Large intestine (tissue), 3 donors: ENCODE data around the gene FNBP1. TPM values are rescaled to one million over a fixed set of nuclear protein-coding genes. Genes with fewer than 3 reads are reported as not detected.
"Not testable (repeated sequence)": the region's sequence is repeated elsewhere in the genome, so short reads cannot be mapped to it uniquely, and the experiment has no call there.

Experiments
- DNase-seq, 2 donors: peaks; one replicate each; pipeline versions ENCODE4 v3.0.0 to v3.0.0-alpha.2; 2013
- H3K27ac ChIP-seq: one replicate; pipeline ENCODE4 v1.5.1; 2013; ENCODE audit warnings: low read length
- H3K27me3 ChIP-seq: 2 replicates; pipeline ENCODE4 v1.6.1; 2013; ENCODE audit warnings: low read length; ENCODE audit not compliant: control insufficient read depth, insufficient read depth
- H3K36me3 ChIP-seq: 2 replicates; pipeline ENCODE4 v1.6.1; 2013; ENCODE audit warnings: low read length; ENCODE audit not compliant: control insufficient read depth, insufficient read depth
- H3K4me1 ChIP-seq: one replicate; pipeline ENCODE4 v1.6.1; 2013; ENCODE audit warnings: low read length; ENCODE audit not compliant: control insufficient read depth, insufficient read depth
- H3K4me3 ChIP-seq: one replicate; pipeline ENCODE4 v1.5.1; 2013; ENCODE audit warnings: low read length
- H3K9me3 ChIP-seq: one replicate; pipeline ENCODE4 v1.6.1; 2013; ENCODE audit warnings: mild to moderate bottlenecking, low read depth, low read length, moderate library complexity; ENCODE audit not compliant: control insufficient read depth
- WGBS: methylation state at CpG from one replicate; pipeline ENCODE4 v1.1.5; 2013; ENCODE audit warnings: low lambda C conversion rate; ENCODE audit not compliant: insufficient coverage; 5-methylcytosine and 5-hydroxymethylcytosine counted together
- polyA plus RNA-seq: library from polyadenylated mRNA; unstranded; fragments of 120-200 nt; gene quantifications from one replicate; pipeline ENCODE4 v1.2.1, GENCODE V29; 2013

Gene FNBP1
- polyA plus RNA-seq, 1 donor, result 25.1 TPM

DNA sequence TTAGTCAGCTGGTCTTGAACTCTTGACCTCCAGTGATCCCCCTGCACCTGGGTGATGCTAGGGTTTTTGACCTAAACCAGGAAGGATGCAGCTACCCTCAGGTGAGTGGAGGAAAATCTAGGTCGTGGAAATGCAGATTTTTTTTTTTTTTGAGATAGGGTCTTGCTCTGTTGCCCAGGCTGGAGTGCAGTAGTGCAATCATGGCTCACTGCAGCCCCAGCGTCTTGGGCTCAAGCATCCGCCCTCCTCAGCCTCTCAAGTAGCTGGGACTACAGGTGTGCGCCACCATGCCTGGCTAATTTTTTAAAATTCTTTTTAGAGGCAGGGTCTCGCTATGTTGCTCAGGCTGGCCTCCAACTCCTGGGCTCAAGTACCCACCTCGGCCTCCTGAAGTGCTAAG is 51.9 kb downstream of the FNBP1 start:
- DNase-seq, H3K27me3 ChIP-seq, H3K27ac ChIP-seq, H3K9me3 ChIP-seq, H3K4me3 ChIP-seq, H3K4me1 ChIP-seq, H3K36me3 ChIP-seq: not testable (repeated sequence)
- no CpG with 5 or more reads among the region's 6 CpGs for WGBS

DNA sequence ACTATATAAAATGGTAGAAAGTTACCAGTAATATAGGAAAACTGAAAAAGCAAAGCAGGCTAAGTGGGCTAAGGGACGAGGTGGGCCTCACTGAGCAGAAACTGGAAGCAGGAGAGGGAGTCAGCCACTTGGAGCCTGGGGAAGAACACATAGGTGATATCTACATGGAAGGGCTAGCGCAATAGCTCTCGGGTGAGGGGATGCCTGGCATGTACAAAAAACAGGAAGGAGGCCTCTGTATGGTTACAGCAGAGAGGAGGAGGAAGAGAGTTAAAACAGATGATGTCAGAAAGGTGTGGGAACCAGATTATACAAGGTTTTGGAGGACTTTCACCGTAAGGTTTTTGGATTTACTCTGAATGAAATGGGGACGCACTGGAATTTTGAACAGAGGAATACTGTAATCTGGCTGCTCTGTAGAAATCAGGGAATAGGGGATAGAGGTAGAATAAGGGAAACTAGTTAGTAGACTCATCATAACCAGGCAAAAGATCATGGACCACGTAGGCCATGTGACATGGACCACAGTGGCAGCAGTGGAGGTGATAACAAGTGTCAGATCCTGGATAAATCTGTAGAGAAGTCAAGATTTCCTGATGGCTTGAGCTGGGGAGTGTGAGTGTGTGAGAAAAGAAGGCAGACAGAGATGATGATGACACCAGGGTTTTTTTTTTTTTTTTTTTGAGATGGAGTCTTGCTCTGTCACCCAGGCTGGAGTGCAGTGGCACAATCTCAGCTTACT is 52.5 kb downstream of the FNBP1 start:
- no peaks in the 10 kb centered on the region for H3K27me3 ChIP-seq
- H3K4me1 ChIP-seq, result no peaks in the 10 kb centered on the region
- H3K4me3 ChIP-seq, result no peak overlapping the region
- no peaks in the 10 kb centered on the region for H3K9me3 ChIP-seq
- no peak overlapping the region for H3K27ac ChIP-seq
- no peaks in the 10 kb centered on the region for H3K36me3 ChIP-seq
- WGBS, result 50% methylated on average over 2 of the region's 6 CpGs
- no peak for DNase-seq

DNA sequence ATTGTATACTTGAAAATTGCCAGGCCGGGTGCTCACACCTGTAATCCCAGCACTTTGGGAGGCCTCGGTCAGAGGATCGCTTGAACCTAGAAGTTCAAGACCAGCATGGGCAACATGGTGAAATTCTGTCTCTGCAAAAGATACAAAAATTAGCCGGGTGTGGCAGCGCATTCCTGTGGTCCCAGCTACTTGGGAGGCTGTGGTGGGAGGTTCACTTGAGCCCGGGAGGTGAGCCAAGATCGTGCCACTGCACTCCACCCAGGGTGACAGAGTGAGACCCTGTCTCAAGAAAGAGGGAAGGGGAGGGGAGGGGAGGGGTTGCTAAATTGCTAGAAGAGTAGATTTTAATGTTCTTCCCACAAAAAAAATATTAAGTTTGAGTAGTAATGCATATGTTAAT is 53.2 kb downstream of the FNBP1 start:
- H3K4me3 ChIP-seq, result no peak overlapping the region
- no peaks in the 10 kb centered on the region for H3K9me3 ChIP-seq
- H3K27me3 ChIP-seq, result no peaks in the 10 kb centered on the region
- no peak overlapping the region for H3K27ac ChIP-seq
- no CpG with 5 or more reads among the region's 7 CpGs for WGBS
- H3K36me3 ChIP-seq, result peaks cover 2% of the 10 kb centered on the region
- DNase-seq, result no peak
- H3K4me1 ChIP-seq, result no peaks in the 10 kb centered on the region

DNA sequence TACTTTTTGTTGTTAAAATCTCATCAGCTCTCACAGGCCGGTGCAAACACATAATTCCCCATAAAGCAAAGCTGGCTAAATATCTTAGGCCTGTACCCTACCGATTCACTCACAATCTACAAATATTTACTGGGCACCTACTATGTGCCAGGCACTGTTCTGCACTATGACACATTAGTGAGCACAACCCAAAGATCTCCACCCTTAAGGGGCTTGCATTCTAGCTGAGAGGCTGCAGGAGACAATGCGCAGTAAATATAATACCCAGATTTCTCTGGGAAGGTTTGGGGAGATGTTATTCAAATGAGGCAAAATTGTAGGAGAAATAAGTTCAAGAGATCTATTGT is 53.7 kb downstream of the FNBP1 start:
- Histone ChIP-seq H3K4me3 (no peak overlapping the region), H3K27ac (no peak overlapping the region), H3K9me3 (no peaks in the 10 kb centered on the region), H3K4me1 (no peaks in the 10 kb centered on the region), H3K27me3 (no peaks in the 10 kb centered on the region), H3K36me3 (peaks cover 2% of the 10 kb centered on the region)
- DNase-seq, result no peak
- no CpG with 5 or more reads among the region's 3 CpGs for WGBS

- H3K27me3 ChIP-seq, result no peaks in the 10 kb centered on the region
- no peaks in the 10 kb centered on the region for H3K9me3 ChIP-seq
- H3K36me3 ChIP-seq, result peaks cover 2% of the 10 kb centered on the region
- WGBS, result no CpG with 5 or more reads among the region's 9 CpGs
- DNase-seq, result no peak
- no peak overlapping the region for H3K4me3 ChIP-seq
- no peaks in the 10 kb centered on the region for H3K4me1 ChIP-seq
- no peak overlapping the region for H3K27ac ChIP-seq
Observed at GRCh38 chr9:129988607-129989361, 54.2 kb downstream of the FNBP1 start.

GRCh38 chr9:129987941-129988340 is 55.0 kb downstream of the FNBP1 start:
- H3K27ac ChIP-seq, result no peak overlapping the region
- H3K36me3 ChIP-seq, result peaks cover 2% of the 10 kb centered on the region
- WGBS, result no CpG with 5 or more reads among the region's 1 CpG
- DNase-seq, result no peak
- no peaks in the 10 kb centered on the region for H3K9me3 ChIP-seq
- H3K4me3 ChIP-seq, result no peak overlapping the region
- H3K4me1 ChIP-seq, result no peaks in the 10 kb centered on the region
- no peaks in the 10 kb centered on the region for H3K27me3 ChIP-seq

DNA sequence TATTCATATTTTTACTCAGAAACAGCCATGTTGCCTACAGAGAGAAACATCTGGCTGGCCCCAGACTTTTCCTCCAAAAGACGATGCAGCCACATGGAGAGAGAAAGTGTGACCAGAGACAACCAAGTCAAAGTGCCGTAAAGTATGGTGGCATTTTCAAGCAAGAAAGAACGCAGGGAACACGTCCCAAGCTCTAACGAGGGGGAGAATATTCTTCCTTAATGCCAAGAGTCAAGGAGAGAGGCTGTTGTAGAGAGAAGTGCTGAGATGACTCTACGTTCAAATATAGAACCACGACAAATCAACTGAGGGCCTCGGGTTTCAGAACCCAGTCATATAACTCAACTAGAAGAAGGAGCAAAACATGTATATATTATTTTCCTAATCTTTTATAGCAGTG is 55.9 kb downstream of the FNBP1 start:
- Histone ChIP-seq H3K36me3 (peaks cover 2% of the 10 kb centered on the region), H3K27ac (no peak overlapping the region), H3K9me3 (no peaks in the 10 kb centered on the region), H3K4me3 (no peak overlapping the region), H3K4me1 (no peaks in the 10 kb centered on the region), H3K27me3 (no peaks in the 10 kb centered on the region)
- 83% methylated on average over 3 of the region's 8 CpGs for WGBS
- DNase-seq, result no peak

DNA sequence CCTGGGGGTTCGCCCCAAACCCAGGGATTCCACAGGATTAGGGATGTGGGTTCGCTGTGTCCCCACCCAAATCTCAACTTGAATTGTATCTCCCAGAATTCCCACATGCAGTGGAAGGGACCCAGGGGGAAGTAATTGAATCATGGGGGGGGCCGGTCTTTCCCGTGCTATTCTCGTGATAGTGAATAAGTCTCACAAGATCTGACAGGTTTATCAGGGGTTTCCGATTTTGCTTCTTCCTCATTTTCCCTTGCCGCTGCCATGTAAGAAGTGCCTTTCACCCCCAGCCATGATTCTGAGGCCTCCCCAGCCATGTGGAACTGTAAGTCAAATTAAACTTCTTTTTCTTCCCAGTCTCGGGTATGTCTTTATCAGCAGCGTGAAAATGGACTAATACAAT is 58.4 kb downstream of the FNBP1 start:
- H3K27ac ChIP-seq, H3K36me3 ChIP-seq, H3K9me3 ChIP-seq, H3K4me3 ChIP-seq, H3K27me3 ChIP-seq, H3K4me1 ChIP-seq, DNase-seq: not testable (repeated sequence)
- no CpG with 5 or more reads among the region's 9 CpGs for WGBS

GRCh38 chr9:129983891-129984290 is 59.1 kb downstream of the FNBP1 start:
- H3K36me3 ChIP-seq, result peaks cover 2% of the 10 kb centered on the region
- no peak overlapping the region for H3K27ac ChIP-seq
- 83% methylated on average over 1 of the region's 2 CpGs for WGBS
- no peaks in the 10 kb centered on the region for H3K27me3 ChIP-seq
- no peak for DNase-seq
- no peak overlapping the region for H3K4me3 ChIP-seq
- no peaks in the 10 kb centered on the region for H3K4me1 ChIP-seq
- no peaks in the 10 kb centered on the region for H3K9me3 ChIP-seq

DNA sequence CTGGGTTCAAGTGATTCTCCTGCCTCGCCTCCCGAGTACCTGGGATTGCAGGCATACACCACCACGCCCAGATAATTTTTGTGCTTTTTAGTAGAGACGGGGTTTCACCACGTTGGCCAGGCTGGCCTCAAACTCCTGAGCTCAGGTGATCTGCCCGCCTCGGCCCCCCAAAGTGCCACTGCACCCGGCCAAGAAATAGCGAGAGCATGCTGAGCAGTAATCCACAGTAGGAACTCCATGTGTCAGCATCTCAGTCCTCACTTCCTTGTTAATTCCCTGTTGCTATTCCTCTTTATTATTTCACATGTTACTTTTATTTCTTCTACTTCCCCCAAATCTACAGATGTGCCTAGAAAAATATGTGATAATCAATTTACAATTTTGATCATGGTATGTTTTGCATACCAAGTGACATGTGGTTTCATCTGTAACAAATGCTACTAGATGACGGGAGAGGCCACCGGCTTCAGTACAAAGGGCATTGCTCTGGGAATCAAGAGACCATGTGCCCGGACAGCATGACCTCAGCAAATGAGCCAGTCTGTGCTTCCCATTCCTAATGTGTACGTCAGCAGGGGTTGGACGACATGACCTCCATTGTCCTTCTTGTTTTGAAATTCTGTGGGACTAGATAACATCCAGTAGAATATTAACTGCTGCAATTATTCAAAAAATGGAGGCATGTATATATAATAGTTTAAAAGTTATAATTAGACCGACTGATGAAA is 61.6 kb downstream of the FNBP1 start:
- Histone ChIP-seq H3K27ac (peak overlapping the region; percentile 47), H3K27me3 (no peaks in the 10 kb centered on the region), H3K36me3 (peaks cover 3% of the 10 kb centered on the region), H3K9me3 (no peaks in the 10 kb centered on the region), H3K4me1 (no peaks in the 10 kb centered on the region), H3K4me3 (no peak overlapping the region)
- 75% methylated on average over 1 of the region's 15 CpGs for WGBS
- peak; percentile 76 to 90 for DNase-seq
